Suprapubic skin (tissue), 4 donors: ENCODE measurements around the gene TCL1A.
"Not testable (repeated sequence)": the region's sequence is repeated elsewhere in the genome, so short reads cannot be mapped to it uniquely, and the experiment has no call there.

Experiments
- EP300 ChIP-seq: sonication (generic); formaldehyde crosslinking; IDR thresholded peaks from one replicate; pipeline ENCODE4 v1.6.1; 2017; ENCODE audit warnings: antibody characterized with exemption
- POLR2A ChIP-seq, 2 donors: fragments of 450-650 bp; IDR thresholded peaks; one replicate each; pipeline ENCODE4 v1.6.1; 2017; ENCODE audit warnings: antibody characterized with exemption in 2 of 2, mild to moderate bottlenecking in 2 of 2, moderate library complexity in 2 of 2
- POLR2AphosphoS5 ChIP-seq, 3 donors: sonication (generic); formaldehyde crosslinking; IDR thresholded peaks; one replicate each; pipeline ENCODE4 v1.6.1; 2017; ENCODE audit warnings: antibody characterized with exemption in 3 of 3
- TF ChIP-seq, protein P1 (sequence below), 2 donors: fragments of 200-600 bp in 1 of 2; fragments of 450-650 bp in 1 of 2; sonication (generic) in 1 of 2; IDR thresholded peaks; one replicate each; pipeline ENCODE4 v1.5.1; 2016 to 2019; ENCODE audit warnings: antibody characterized with exemption in 2 of 2, mild to moderate bottlenecking in 1 of 2, moderate library complexity in 1 of 2

DNA sequence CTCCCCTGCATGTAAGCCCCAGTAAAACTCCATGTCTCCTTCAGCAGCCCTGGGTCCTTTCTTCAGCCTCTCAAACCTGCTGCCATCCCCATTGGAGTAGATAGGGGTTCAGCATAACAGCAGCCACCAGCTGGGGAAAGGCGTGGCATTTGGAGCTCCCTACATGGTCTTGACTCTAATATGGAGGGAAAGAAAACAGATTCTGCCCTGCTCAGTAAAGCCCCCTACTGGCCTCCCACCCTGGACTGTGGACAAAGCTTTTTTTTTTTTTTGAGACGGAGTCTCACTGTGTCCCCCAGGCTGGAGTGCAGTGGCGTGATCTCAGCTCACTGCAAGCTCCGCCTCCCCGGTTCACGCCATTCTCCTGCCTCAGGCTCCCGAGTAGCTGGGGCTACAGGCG lies 48.4 kb downstream of the TCL1A start:
- TF ChIP-seq, protein P1, sequence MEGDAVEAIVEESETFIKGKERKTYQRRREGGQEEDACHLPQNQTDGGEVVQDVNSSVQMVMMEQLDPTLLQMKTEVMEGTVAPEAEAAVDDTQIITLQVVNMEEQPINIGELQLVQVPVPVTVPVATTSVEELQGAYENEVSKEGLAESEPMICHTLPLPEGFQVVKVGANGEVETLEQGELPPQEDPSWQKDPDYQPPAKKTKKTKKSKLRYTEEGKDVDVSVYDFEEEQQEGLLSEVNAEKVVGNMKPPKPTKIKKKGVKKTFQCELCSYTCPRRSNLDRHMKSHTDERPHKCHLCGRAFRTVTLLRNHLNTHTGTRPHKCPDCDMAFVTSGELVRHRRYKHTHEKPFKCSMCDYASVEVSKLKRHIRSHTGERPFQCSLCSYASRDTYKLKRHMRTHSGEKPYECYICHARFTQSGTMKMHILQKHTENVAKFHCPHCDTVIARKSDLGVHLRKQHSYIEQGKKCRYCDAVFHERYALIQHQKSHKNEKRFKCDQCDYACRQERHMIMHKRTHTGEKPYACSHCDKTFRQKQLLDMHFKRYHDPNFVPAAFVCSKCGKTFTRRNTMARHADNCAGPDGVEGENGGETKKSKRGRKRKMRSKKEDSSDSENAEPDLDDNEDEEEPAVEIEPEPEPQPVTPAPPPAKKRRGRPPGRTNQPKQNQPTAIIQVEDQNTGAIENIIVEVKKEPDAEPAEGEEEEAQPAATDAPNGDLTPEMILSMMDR (IDR thresholded peaks at IDR 0.05), result not testable (repeated sequence)
- not testable (repeated sequence) for TF ChIP-seq POLR2A (IDR thresholded peaks at IDR 0.05); EP300; POLR2AphosphoS5 (IDR thresholded peaks at IDR 0.05)
